K562 (cell line): Measurements from ENCODE around the gene UBA52. TPM values are rescaled to one million over a fixed set of nuclear protein-coding genes. Genes with fewer than 3 reads are reported as not detected.

Experiments used
- ATAC-seq: fragments of 200-7000 bp; cut with Tn5 transposase; 3 replicates; pipeline ENCODE4 v1.9.1; 2020; ENCODE audit warnings: moderate library complexity
- Bru-seq: library from RNA; stranded (reverse); fragments of 400-500 nt; gene quantifications from one replicate; lab custom pipeline; 2021; lab: Mats Ljungman, UMichigan
- BruChase-seq, 2 experiments: library from RNA; stranded (reverse); fragments of 400-500 nt; gene quantifications; one replicate each; lab custom pipeline; 2021; lab: Mats Ljungman, UMichigan
- BruUV-seq: library from RNA; stranded (reverse); fragments of 400-500 nt; replicated peaks from 2 replicates; lab custom pipeline; 2021; lab: Mats Ljungman, UMichigan
- CTCF ChIA-PET: fragments of 300-600 bp; formaldehyde crosslinking; extraction: SDS; loops from one replicate; lab custom pipeline; 2021; ENCODE audit warnings: low intra/inter-chr PET ratio; lab: Yijun Ruan, JAX
- POLR2A ChIA-PET: fragments of 300-600, 350-650 bp; sonication (Branson Sonifier 250); formaldehyde crosslinking; extraction: SDS; loops from one replicate; lab custom pipeline; 2021; ENCODE audit warnings: antibody characterized with exemption, inconsistent platforms; lab: Yijun Ruan, JAX
- DNase-seq, 4 experiments: peaks; one replicate each; pipeline versions ENCODE4 v3.0.0 to v3.0.0-alpha.2; 2011 to 2018; ENCODE audit warnings: low spot score in 3 of 4, mixed read lengths in 3 of 4; ENCODE audit errors: extremely low read depth in 1 of 4
- FAIRE-seq: peaks from 2 replicates; lab custom pipeline; 2011; peaks lifted over from hg19 to GRCh38; lab: Jason Lieb, UNC
- H2AFZ ChIP-seq: 2 replicates; pipeline ENCODE4 v1.6.0; 2011; ENCODE audit warnings: low read depth, low read length, control low read depth, inconsistent platforms
- H3K27ac ChIP-seq: fragments of 200-600 bp; 3 replicates; pipeline ENCODE4 v1.8.0; 2011; ENCODE audit warnings: low read depth, mild to moderate bottlenecking, control low read depth, inconsistent platforms, low read length, moderate library complexity, mixed read lengths; ENCODE audit errors: extremely low read depth
- H3K27me3 ChIP-seq, 2 experiments: fragments of 300-600 bp in 1 of 2; 2 replicates in 1 of 2; 3 replicates in 1 of 2; pipeline versions ENCODE4 v1.6.0 to v1.8.0; 2011; ENCODE audit warnings: inconsistent platforms in 2 of 2, low read length in 2 of 2, mild to moderate bottlenecking in 1 of 2, mixed read lengths in 1 of 2, moderate library complexity in 1 of 2; ENCODE audit not compliant: control insufficient read depth in 2 of 2, insufficient read depth in 2 of 2
- H3K36me3 ChIP-seq: fragments of 300-600 bp; 3 replicates; pipeline ENCODE4 v1.8.0; 2011; ENCODE audit warnings: mild to moderate bottlenecking, low read length, inconsistent platforms; ENCODE audit not compliant: control insufficient read depth, insufficient read depth
- H3K4me1 ChIP-seq, 2 experiments: fragments of 200-600 bp in 1 of 2; replicated peaks in 1 of 2; 2 replicates in 1 of 2; 3 replicates in 1 of 2; pipeline versions ENCODE4 v1.5.1 to v1.8.0; 2011; ENCODE audit warnings: inconsistent platforms in 2 of 2, low read length in 2 of 2, mild to moderate bottlenecking in 1 of 2, mixed read lengths in 1 of 2, moderate library complexity in 1 of 2; ENCODE audit not compliant: control insufficient read depth in 2 of 2, insufficient read depth in 2 of 2
- H3K4me2 ChIP-seq: 2 replicates; pipeline ENCODE4 v1.6.1; 2011; ENCODE audit warnings: low read length, control low read depth, inconsistent platforms, mixed read lengths; ENCODE audit not compliant: insufficient read depth
- H3K4me3 ChIP-seq: fragments of 200-600 bp; sonication (generic), shearing (Covaris generic); 2 replicates; pipeline ENCODE4 v1.5.1; 2016; ENCODE audit warnings: control low read depth, inconsistent platforms
- H3K79me2 ChIP-seq: fragments of 200-600 bp; 3 replicates; pipeline ENCODE4 v1.8.0; 2011; ENCODE audit warnings: low read length, inconsistent platforms; ENCODE audit not compliant: control insufficient read depth, insufficient read depth
- H3K9ac ChIP-seq, 2 experiments: 2 replicates each; pipeline versions ENCODE4 v1.6.0 to v1.6.1; 2011; ENCODE audit warnings: low read depth in 2 of 2, low read length in 2 of 2, control low read depth in 1 of 2, inconsistent platforms in 1 of 2, mild to moderate bottlenecking in 1 of 2, mixed read lengths in 1 of 2; ENCODE audit not compliant: insufficient read depth in 1 of 2
- H3K9me1 ChIP-seq: one replicate; pipeline ENCODE4 v1.6.0; 2011; ENCODE audit warnings: inconsistent platforms, mild to moderate bottlenecking, low read length, moderate library complexity; ENCODE audit not compliant: control insufficient read depth, insufficient read depth
- H3K9me3 ChIP-seq: replicated peaks from 2 replicates; pipeline ENCODE4 v1.5.1; 2011; ENCODE audit warnings: low read depth, low read length, inconsistent platforms; ENCODE audit not compliant: control insufficient read depth, insufficient read depth
- H4K20me1 ChIP-seq: replicated peaks from 2 replicates; pipeline ENCODE4 v1.6.1; 2011; ENCODE audit warnings: low read length, inconsistent platforms, mixed read lengths; ENCODE audit not compliant: control insufficient read depth, insufficient read depth
- ELF1 ChIP-seq: fragments of 200-800 bp; sonication (Bioruptor generic); IDR thresholded peaks from 2 replicates; pipeline ENCODE4 v1.6.1; 2016; ENCODE audit warnings: missing genetic modification characterization, missing compliant biosample characterization
- ELF2 ChIP-seq: fragments of 250-450 bp; sonication (Bioruptor Pico); IDR thresholded peaks from 2 replicates; pipeline ENCODE4 v1.5.0; 2021; ENCODE audit warnings: mild to moderate bottlenecking
- EP300 ChIP-seq: IDR thresholded peaks from 2 replicates; pipeline ENCODE4 v1.6.1; 2012; ENCODE audit warnings: low read length, improper control_type of control experiment
- FOXO4 ChIP-seq: fragments of 450-650 bp; formaldehyde crosslinking; IDR thresholded peaks from 2 replicates; pipeline ENCODE4 v1.4.0; 2020; ENCODE audit warnings: mild to moderate bottlenecking, moderate library complexity
- HDAC3 ChIP-seq: fragments of 450-650 bp; IDR thresholded peaks from 2 replicates; pipeline ENCODE4 v1.6.1; 2018; ENCODE audit warnings: borderline replicate concordance, mild to moderate bottlenecking, moderate library complexity; ENCODE audit not compliant: partially characterized antibody
- IRF2 ChIP-seq: sonication (generic); formaldehyde crosslinking; IDR thresholded peaks from 2 replicates; pipeline ENCODE4 v1.8.1; 2022; ENCODE audit warnings: mild to moderate bottlenecking, missing genetic modification reagents
- KLF6 ChIP-seq: fragments of 250-450 bp; sonication (Bioruptor Pico); IDR thresholded peaks from 2 replicates; pipeline ENCODE4 v1.4.0; 2020; ENCODE audit warnings: mild to moderate bottlenecking, moderate library complexity, borderline replicate concordance
- L3MBTL2 ChIP-seq: fragments of 450-650 bp; IDR thresholded peaks from 2 replicates; pipeline ENCODE4 v1.6.1; 2016; ENCODE audit warnings: mild to moderate bottlenecking, moderate library complexity
- RBM34 ChIP-seq: fragments of 200-400 bp; formaldehyde crosslinking; IDR thresholded peaks from 2 replicates; pipeline ENCODE4 v1.6.1; 2018; ENCODE audit warnings: low read length, borderline replicate concordance; ENCODE audit not compliant: insufficient read depth
- SIRT6 ChIP-seq: IDR thresholded peaks from one replicate; pipeline ENCODE4 v1.6.1; 2012; ENCODE audit warnings: low read depth, mild to moderate bottlenecking, control low read depth, inconsistent platforms, low read length, moderate library complexity
- ZC3H11A ChIP-seq: IDR thresholded peaks from 2 replicates; pipeline ENCODE4 v1.6.1; 2012; ENCODE audit warnings: low read depth, low read length, improper control_type of control experiment
- ZFX ChIP-seq: sonication (generic); formaldehyde crosslinking; IDR thresholded peaks from 2 replicates; pipeline ENCODE4 v1.8.0; 2022; ENCODE audit warnings: mild to moderate bottlenecking, missing genetic modification reagents, moderate library complexity
- WGBS: fragments of 100-300 bp; shearing (Covaris generic); methylation state at CpG from one replicate; pipeline ENCODE4 v1.1.6; 2016; ENCODE audit warnings: low coverage, mixed read lengths; ENCODE audit not compliant: insufficient coverage; ENCODE audit errors: missing lambda C conversion rate; 5-methylcytosine and 5-hydroxymethylcytosine counted together
- in situ Hi-C: fragments of 300-500 bp; cut with MboI; formaldehyde crosslinking; loops from 4 replicates; pipeline ENCODE4 v1.15.0; 2018; ENCODE audit warnings: inconsistent platforms, mixed read lengths
- intact Hi-C: fragments of 100-400 bp; cut with micrococcal nuclease; formaldehyde crosslinking; loops from 2 replicates; pipeline ENCODE4 v1.14.2; 2022
- long read RNA-seq, 3 experiments: library from polyadenylated mRNA in 2 of 3; library from RNA in 1 of 3; unstranded in 2 of 3; stranded (forward) in 1 of 3; transcript quantifications; one replicate each; pipeline ENCODE4 v2.0.0, GENCODE V29; 2019 to 2022
- polyA minus RNA-seq, 3 experiments: library from RNA; depleted of rRNA, polyadenylated mRNA; stranded (reverse); fragments of >200 nt; gene quantifications; 2 replicates each; pipeline ENCODE4 v1.2.3, GENCODE V29; 2011
- polyA plus RNA-seq, 8 experiments: library from polyadenylated mRNA; depleted of rRNA in 4 of 8; stranded (reverse) in 5 of 8; unstranded in 3 of 8; fragments of >200 nt; fragmentation: Nextera tagmentation in 2 of 8; fragmentation: Illumina TruSeq in 1 of 8; extraction: Ambion mirVana in 2 of 8; extraction: Trizol in 1 of 8; gene quantifications; 2 replicates each; pipeline versions ENCODE4 v1.2.1 to v1.2.3, GENCODE V29; 2011 to 2014; ENCODE audit warnings: inconsistent platforms in 1 of 8, missing spikeins in 1 of 8
- total RNA-seq, 7 experiments: library from RNA; depleted of rRNA in 6 of 7; stranded (reverse); fragments of >200 nt in 6 of 7; fragmentation: Illumina TruSeq in 2 of 7; extraction: Trizol in 2 of 7; gene quantifications; 2 replicates each; pipeline versions ENCODE4 v1.2.1 to v1.2.3, GENCODE V29; 2011 to 2021; ENCODE audit warnings: low replicate concordance in 1 of 7

UBA52 gene
- total RNA-seq (2011; cell fraction: chromatin; rRNA removed; ENCODE audit: low replicate concordance): 157 and 351 TPM in 2 replicates
- total RNA-seq (2011; cell fraction: nucleolus; rRNA removed): 427 and 474 TPM in 2 replicates
- 616 and 1,019 TPM in 2 replicates for total RNA-seq (2011; cell fraction: nucleoplasm; rRNA removed)
- 1,110 and 1,524 TPM in 2 replicates for total RNA-seq (2014; rRNA removed)
- 1,512 and 1,662 TPM in 2 replicates for total RNA-seq (2014; rRNA removed; fragmentation: Illumina TruSeq; extraction: Trizol)
- total RNA-seq (2015; rRNA removed; fragmentation: Illumina TruSeq; extraction: Trizol): 1,433 and 1,470 TPM in 2 replicates
- 2,028 and 2,215 TPM in 2 replicates for total RNA-seq (2021)
- polyA plus RNA-seq (2011; rRNA removed): 1,733 and 2,197 TPM in 2 replicates
- polyA plus RNA-seq (2011; cell fraction: cytosol; rRNA removed): 4,493 and 4,718 TPM in 2 replicates
- 1,163 and 1,235 TPM in 2 replicates for polyA plus RNA-seq (2011; cell fraction: nucleus; rRNA removed)
- 2,878 and 4,513 TPM in 2 replicates for polyA plus RNA-seq (2012)
- polyA plus RNA-seq (2014; fragmentation: Illumina TruSeq; extraction: Trizol): 2,671 and 2,751 TPM in 2 replicates
- 1,000 to 10,000 TPM; 2,213 to 2,563 TPM for polyA plus RNA-seq (2014; fragmentation: Nextera tagmentation; extraction: Ambion mirVana)
- polyA plus RNA-seq (2014; rRNA removed): 1,690 and 2,247 TPM in 2 replicates
- polyA minus RNA-seq (2011; rRNA and poly(A)+ RNA removed): 1,555 and 1,880 TPM in 2 replicates
- polyA minus RNA-seq (2011; cell fraction: cytosol; rRNA and poly(A)+ RNA removed): 757 and 815 TPM in 2 replicates
- 165 and 281 TPM in 2 replicates for polyA minus RNA-seq (2011; cell fraction: nucleus; rRNA and poly(A)+ RNA removed)
- Bru-seq, nascent RNA: percentile 99 among the genes with signal in this experiment
- percentile 98 among the genes with signal in this experiment for BruChase-seq, experiment 1, labeled RNA remaining after a 2-hour chase
- percentile 98 among the genes with signal in this experiment for BruChase-seq, experiment 2, labeled RNA remaining after a 6-hour chase
- long read RNA-seq, experiment 1, transcript UBA52-202 (5 exons, 2,845 nt): minor isoform, 225 of 844 reads
- long read RNA-seq, experiment 1, transcript UBA52-209 (4 exons, 514 nt): minor isoform, 90 of 844 reads
- long read RNA-seq, experiment 1, transcript UBA52-201 (5 exons, 572 nt): major isoform, 298 of 844 reads
- long read RNA-seq, experiment 1, transcript UBA52-213 (5 exons, 707 nt): minor isoform, 18 of 844 reads
- long read RNA-seq, experiment 1, partial matches to known transcripts: 124 of 844 reads
- long read RNA-seq, experiment 1, other reads (novel, unspliced or antisense): 73 of 844 reads
- long read RNA-seq, experiment 2, transcript UBA52-209 (4 exons, 514 nt): major isoform, 793 of 1,769 reads
- long read RNA-seq, experiment 2, transcript UBA52-205 (6 exons, 779 nt): minor isoform, 7 of 1,769 reads
- long read RNA-seq, experiment 2, transcript UBA52-201 (5 exons, 572 nt): minor isoform, 291 of 1,769 reads
- long read RNA-seq, experiment 2, transcript UBA52-202 (5 exons, 2,845 nt): minor isoform, 509 of 1,769 reads
- long read RNA-seq, experiment 2, partial matches to known transcripts: 102 of 1,769 reads
- long read RNA-seq, experiment 2, other reads (novel, unspliced or antisense): 54 of 1,769 reads
- long read RNA-seq, experiment 3, transcript UBA52-202 (5 exons, 2,845 nt): minor isoform, 423 of 1,737 reads
- long read RNA-seq, experiment 3, transcript UBA52-209 (4 exons, 514 nt): minor isoform, 471 of 1,737 reads
- long read RNA-seq, experiment 3, transcript UBA52-201 (5 exons, 572 nt): major isoform, 705 of 1,737 reads
- long read RNA-seq, experiment 3, transcript UBA52-205 (6 exons, 779 nt): minor isoform, 5 of 1,737 reads
- long read RNA-seq, experiment 3, partial matches to known transcripts: 34 of 1,737 reads
- long read RNA-seq, experiment 3, other reads (novel, unspliced or antisense): 90 of 1,737 reads

- H3K27me3 ChIP-seq: no peaks in the 10 kb centered on the region; a peak in 1 of 5 replicates
- TF ChIP-seq ELF2 (CRISPR knock-in tag) (peak; percentile 82), IRF2 (CRISPR knock-in tag) (no peak), HDAC3 (no peak), RBM34 (no peak), FOXO4 (CRISPR knock-in tag) (no peak), ELF1 (tag) (peak; percentile 97), KLF6 (CRISPR knock-in tag) (peak; percentile 94; the same call in 1 of the 2 replicates), SIRT6 (no peak), EP300 (peak; percentile 48; the same call in 1 of the 2 replicates), ZC3H11A (no peak), ZFX (CRISPR knock-in tag) (peak; percentile 90), L3MBTL2 (peak; percentile 83; the same call in 1 of the 2 replicates)
These were observed at the start of gene UBA52 for GRCh38 chr19:18571564-18572344. Gene UBA52 (plus strand): TSS chr19:18571857. CDS start chr19:18573301, 1,444 bp downstream.

More at GRCh38 chr19:18571564-18572344, at the start of gene UBA52:
- Histone ChIP-seq H3K9me3 (no peaks in the 10 kb centered on the region), H3K4me1 (peaks cover 12 to 42% of the 10 kb centered on the region in 2 experiments; a peak in 4 of 5 replicates), H3K4me3 (peak within 1 kb of the TSS; percentile 99), H3K79me2 (peaks cover 30% of the 10 kb centered on the region), H3K27ac (peak within 1 kb of the TSS; percentile 90), H3K4me2 (peak within 1 kb of the TSS; percentile 99), H2AFZ (peak within 1 kb of the TSS; percentile 77), H3K36me3 (peaks cover 80% of the 10 kb centered on the region), H4K20me1 (peaks cover 14% of the 10 kb centered on the region), H3K9me1 (peaks cover 7% of the 10 kb centered on the region), H3K9ac (peak within 1 kb of the TSS; percentile 99 to 100)
- DNase-seq (peak; percentile 90 to 99 (median 92)), FAIRE-seq (peak; percentile 91), ATAC-seq (peak; percentile 98)
- 2% methylated on average over 47 of the region's 75 CpGs for WGBS
- in situ Hi-C loops: no loop called here
- no TSS peak for BruUV-seq
- POLR2A ChIA-PET: interaction anchor here (0.6 to 5.7 kb wide), 16 partner anchors 9 to 290 kb away, joined by 3 to 49 read pairs (median 4); partner anchors contain the start of genes FKBP8, JUND, KXD1 and REX1BD
- CTCF ChIA-PET: no interaction called here
- intact Hi-C loops: loop anchor here (1.0 to 5.0 kb wide), 4 partner anchors 17 to 101 kb away; partner anchors contain the start of genes ELL and REX1BD
